ENCODE data around the gene TRIM59.

DNA sequence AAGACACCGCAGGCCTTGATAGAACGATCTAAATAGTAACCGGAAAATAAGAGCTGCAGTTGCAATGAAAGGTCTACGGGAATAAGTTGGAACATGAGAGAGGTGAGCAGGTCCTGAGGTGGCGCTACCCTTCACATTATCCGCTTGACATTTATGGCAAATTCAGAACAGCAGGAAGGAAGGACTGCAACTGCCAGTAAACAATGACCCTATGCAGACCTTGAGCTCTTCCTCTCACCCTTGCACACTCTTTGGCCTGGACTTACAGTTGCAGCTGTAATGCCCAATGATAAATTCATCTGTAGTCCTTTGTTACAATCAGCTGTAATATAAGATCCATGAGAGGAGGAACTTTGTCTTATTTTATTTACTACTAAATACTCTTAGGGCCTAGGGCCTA, 32.3 kb upstream of the TRIM59 start:
- TF ChIP-seq, protein P1, sequence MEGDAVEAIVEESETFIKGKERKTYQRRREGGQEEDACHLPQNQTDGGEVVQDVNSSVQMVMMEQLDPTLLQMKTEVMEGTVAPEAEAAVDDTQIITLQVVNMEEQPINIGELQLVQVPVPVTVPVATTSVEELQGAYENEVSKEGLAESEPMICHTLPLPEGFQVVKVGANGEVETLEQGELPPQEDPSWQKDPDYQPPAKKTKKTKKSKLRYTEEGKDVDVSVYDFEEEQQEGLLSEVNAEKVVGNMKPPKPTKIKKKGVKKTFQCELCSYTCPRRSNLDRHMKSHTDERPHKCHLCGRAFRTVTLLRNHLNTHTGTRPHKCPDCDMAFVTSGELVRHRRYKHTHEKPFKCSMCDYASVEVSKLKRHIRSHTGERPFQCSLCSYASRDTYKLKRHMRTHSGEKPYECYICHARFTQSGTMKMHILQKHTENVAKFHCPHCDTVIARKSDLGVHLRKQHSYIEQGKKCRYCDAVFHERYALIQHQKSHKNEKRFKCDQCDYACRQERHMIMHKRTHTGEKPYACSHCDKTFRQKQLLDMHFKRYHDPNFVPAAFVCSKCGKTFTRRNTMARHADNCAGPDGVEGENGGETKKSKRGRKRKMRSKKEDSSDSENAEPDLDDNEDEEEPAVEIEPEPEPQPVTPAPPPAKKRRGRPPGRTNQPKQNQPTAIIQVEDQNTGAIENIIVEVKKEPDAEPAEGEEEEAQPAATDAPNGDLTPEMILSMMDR (conservative IDR thresholded peaks at IDR 0.05 in 1 of 2, IDR thresholded peaks at IDR 0.05 in 1 of 2; ENCODE audit: low read depth in 1 of 2, low read length in 2 of 2): no peak
- TF ChIP-seq EZH2 (IDR thresholded peaks at IDR 0.05; ENCODE audit: low read length, missing control alignments): no peak
